Trophoblast cell (in vitro differentiated cells and primary cell): ENCODE measurements around the gene CCSER2.
"Not testable (repeated sequence)": the region's sequence is repeated elsewhere in the genome, so short reads cannot be mapped to it uniquely, and the experiment has no call there.

Source experiments
- DNase-seq, 2 donors: peaks; one replicate each; pipeline ENCODE4 v3.0.0-alpha.2; 2016
- H2AFZ ChIP-seq: 2 replicates; pipeline ENCODE4 v1.6.1; 2013; ENCODE audit warnings: low read length, moderate library complexity, mild to moderate bottlenecking; ENCODE audit not compliant: insufficient read depth, poor library complexity
- H2AK5ac ChIP-seq: 2 replicates; pipeline ENCODE4 v1.6.1; 2013; ENCODE audit warnings: mild to moderate bottlenecking, low read length
- H2BK120ac ChIP-seq: 2 replicates; pipeline ENCODE4 v1.6.1; 2013; ENCODE audit warnings: low read length, mild to moderate bottlenecking, moderate library complexity; ENCODE audit not compliant: insufficient read depth, poor library complexity
- H2BK12ac ChIP-seq: 2 replicates; pipeline ENCODE4 v1.6.1; 2013; ENCODE audit warnings: mild to moderate bottlenecking, low read length, moderate library complexity
- H2BK5ac ChIP-seq: 2 replicates; pipeline ENCODE4 v1.6.1; 2013; ENCODE audit warnings: low read length, low read depth, moderate library complexity, mild to moderate bottlenecking; ENCODE audit not compliant: poor library complexity
- H3K14ac ChIP-seq: 2 replicates; pipeline ENCODE4 v1.6.1; 2013; ENCODE audit warnings: mild to moderate bottlenecking, low read length
- H3K18ac ChIP-seq: 2 replicates; pipeline ENCODE4 v1.6.1; 2013; ENCODE audit warnings: mild to moderate bottlenecking, low read length
- H3K23ac ChIP-seq: 2 replicates; pipeline ENCODE4 v1.6.1; 2013; ENCODE audit warnings: low read length
- H3K27ac ChIP-seq: 2 replicates; pipeline ENCODE4 v1.5.1; 2013; ENCODE audit warnings: low read depth, mild to moderate bottlenecking, inconsistent platforms, low read length, moderate library complexity
- H3K27me3 ChIP-seq: 2 replicates; pipeline ENCODE4 v1.6.1; 2013; ENCODE audit warnings: inconsistent platforms, mild to moderate bottlenecking, low read length, moderate library complexity; ENCODE audit not compliant: insufficient read depth
- H3K36me3 ChIP-seq, 2 experiments: 1 replicate in 1 of 2; 2 replicates in 1 of 2; pipeline ENCODE4 v1.6.1; 2013; ENCODE audit warnings: low read length in 2 of 2, mild to moderate bottlenecking in 2 of 2, moderate library complexity in 1 of 2; ENCODE audit not compliant: insufficient read depth in 2 of 2, control insufficient read depth in 1 of 2
- H3K4ac ChIP-seq: 2 replicates; pipeline ENCODE4 v1.6.1; 2013; ENCODE audit warnings: low read depth, mild to moderate bottlenecking, low read length, moderate library complexity
- H3K4me1 ChIP-seq, 2 experiments: 1 replicate in 1 of 2; 2 replicates in 1 of 2; pipeline ENCODE4 v1.6.1; 2013; ENCODE audit warnings: low read length in 2 of 2, mild to moderate bottlenecking in 2 of 2, moderate library complexity in 1 of 2; ENCODE audit not compliant: insufficient read depth in 2 of 2, control insufficient read depth in 1 of 2
- H3K4me2 ChIP-seq: 2 replicates; pipeline ENCODE4 v1.6.1; 2013; ENCODE audit warnings: inconsistent platforms, mild to moderate bottlenecking, low read length, moderate library complexity
- H3K4me3 ChIP-seq: 2 replicates; pipeline ENCODE4 v1.5.1; 2013; ENCODE audit warnings: mild to moderate bottlenecking, low read depth, low read length, inconsistent platforms
- H3K79me1 ChIP-seq: one replicate; pipeline ENCODE4 v1.6.1; 2013; ENCODE audit warnings: low read length
- H3K79me2 ChIP-seq: 2 replicates; pipeline ENCODE4 v1.6.1; 2013; ENCODE audit warnings: low read length, mild to moderate bottlenecking; ENCODE audit not compliant: control insufficient read depth, insufficient read depth, poor library complexity
- H3K9ac ChIP-seq: 2 replicates; pipeline ENCODE4 v1.6.1; 2013; ENCODE audit warnings: mild to moderate bottlenecking, low read length
- H3K9me3 ChIP-seq: 2 replicates; pipeline ENCODE4 v1.6.1; 2013; ENCODE audit warnings: low read depth, mild to moderate bottlenecking, control low read depth, inconsistent platforms, low read length; ENCODE audit not compliant: insufficient read depth
- H4K12ac ChIP-seq: 2 replicates; pipeline ENCODE4 v1.6.1; 2013; ENCODE audit warnings: low read depth, mild to moderate bottlenecking, low read length, moderate library complexity
- H4K8ac ChIP-seq: 2 replicates; pipeline ENCODE4 v1.6.1; 2013; ENCODE audit warnings: low read depth, mild to moderate bottlenecking, low read length, moderate library complexity
- H4K91ac ChIP-seq: one replicate; pipeline ENCODE4 v1.6.1; 2013; ENCODE audit warnings: low read depth, mild to moderate bottlenecking, low read length, moderate library complexity
- WGBS: extraction: QIAGEN DNeasy Blood & Tissue Kit; methylation state at CpG from one replicate; pipeline ENCODE4 v1.1.7; 2013; ENCODE audit warnings: missing lambda C conversion rate; ENCODE audit not compliant: insufficient read length, insufficient coverage; ENCODE audit errors: extremely low coverage; 5-methylcytosine and 5-hydroxymethylcytosine counted together

Gene CCSER2

GRCh38 chr10:84344526-84344925, 16.1 kb downstream of the CCSER2 start:
- H2BK5ac ChIP-seq, result no peak overlapping the region
- H2BK120ac ChIP-seq, result no peak overlapping the region
- H3K9ac ChIP-seq, result no peak overlapping the region
- H4K91ac ChIP-seq, result no peak overlapping the region
- H2AFZ ChIP-seq, result no peak overlapping the region
- no peak for DNase-seq
- H3K14ac ChIP-seq, result no peak overlapping the region
- H3K4me3 ChIP-seq, result no peak overlapping the region
- H3K27ac ChIP-seq, result no peak overlapping the region
- peak overlapping the region; percentile 76 for H3K4ac ChIP-seq
- no peak overlapping the region for H3K18ac ChIP-seq
- H4K12ac ChIP-seq, result no peak overlapping the region
- no peaks in the 10 kb centered on the region for H3K36me3 ChIP-seq
- H3K27me3 ChIP-seq, result no peaks in the 10 kb centered on the region
- H2BK12ac ChIP-seq, result no peak overlapping the region
- H3K23ac ChIP-seq, result no peak overlapping the region
- H3K79me1 ChIP-seq, result no peaks in the 10 kb centered on the region
- H4K8ac ChIP-seq, result no peak overlapping the region
- H3K9me3 ChIP-seq, result no peaks in the 10 kb centered on the region
- peaks cover 3 to 5% of the 10 kb centered on the region in 2 experiments for H3K4me1 ChIP-seq
- H2AK5ac ChIP-seq, result no peak overlapping the region
- no peaks in the 10 kb centered on the region for H3K79me2 ChIP-seq
- WGBS, result no CpG with 5 or more reads among the region's 4 CpGs
- H3K4me2 ChIP-seq, result no peak overlapping the region

- not testable (repeated sequence) for H4K8ac ChIP-seq, H3K14ac ChIP-seq, H2AK5ac ChIP-seq, H2BK5ac ChIP-seq, H3K9ac ChIP-seq, H3K36me3 ChIP-seq, H4K91ac ChIP-seq, H2AFZ ChIP-seq, H3K9me3 ChIP-seq, H3K4me3 ChIP-seq, H3K79me1 ChIP-seq, H3K4me1 ChIP-seq, H4K12ac ChIP-seq, H3K27ac ChIP-seq, H3K23ac ChIP-seq, DNase-seq, H3K79me2 ChIP-seq, H3K27me3 ChIP-seq, H3K4me2 ChIP-seq, H2BK12ac ChIP-seq, H3K18ac ChIP-seq, H2BK120ac ChIP-seq
- no CpG with 5 or more reads among the region's 31 CpGs for WGBS
- H3K4ac ChIP-seq, result peak overlapping the region; percentile 4
These were observed 19.2 kb downstream of the CCSER2 start for GRCh38 chr10:84347575-84348002.

GRCh38 chr10:84348447-84348846, 20.1 kb downstream of the CCSER2 start:
- H3K4ac ChIP-seq, result no peak overlapping the region
- H3K9ac ChIP-seq, result no peak overlapping the region
- H3K14ac ChIP-seq, result no peak overlapping the region
- no peak overlapping the region for H4K91ac ChIP-seq
- no peak overlapping the region for H2AK5ac ChIP-seq
- no peak overlapping the region for H3K23ac ChIP-seq
- no peak overlapping the region for H3K18ac ChIP-seq
- whole genome bisulfite sequencing, result no CpG with 5 or more reads among the region's 4 CpGs
- no peaks in the 10 kb centered on the region for H3K36me3 ChIP-seq
- no peaks in the 10 kb centered on the region for H3K4me1 ChIP-seq
- no peak overlapping the region for H3K4me3 ChIP-seq
- H2BK120ac ChIP-seq, result no peak overlapping the region
- no peak overlapping the region for H2BK5ac ChIP-seq
- H2AFZ ChIP-seq, result no peak overlapping the region
- H3K27ac ChIP-seq, result no peak overlapping the region
- H3K4me2 ChIP-seq, result no peak overlapping the region
- no peak overlapping the region for H2BK12ac ChIP-seq
- no peak for DNase-seq
- peaks cover 2% of the 10 kb centered on the region for H3K79me1 ChIP-seq
- H3K9me3 ChIP-seq, result no peaks in the 10 kb centered on the region
- H4K12ac ChIP-seq, result no peak overlapping the region
- H3K27me3 ChIP-seq, result no peaks in the 10 kb centered on the region
- H4K8ac ChIP-seq, result no peak overlapping the region
- H3K79me2 ChIP-seq, result peaks cover 8% of the 10 kb centered on the region

- no peak for DNase-seq
- no peak overlapping the region for H2BK120ac ChIP-seq
- H4K8ac ChIP-seq, result no peak overlapping the region
- H3K27me3 ChIP-seq, result no peaks in the 10 kb centered on the region
- no peak overlapping the region for H2AK5ac ChIP-seq
- H2BK5ac ChIP-seq, result no peak overlapping the region
- no peak overlapping the region for H2BK12ac ChIP-seq
- no peak overlapping the region for H2AFZ ChIP-seq
- H3K14ac ChIP-seq, result no peak overlapping the region
- no peak overlapping the region for H3K4ac ChIP-seq
- H3K4me1 ChIP-seq, result no peaks in the 10 kb centered on the region
- H4K91ac ChIP-seq, result no peak overlapping the region
- H3K4me3 ChIP-seq, result no peak overlapping the region
- no peak overlapping the region for H3K23ac ChIP-seq
- no peak overlapping the region for H3K4me2 ChIP-seq
- H3K79me2 ChIP-seq, result peaks cover 8% of the 10 kb centered on the region
- no peak overlapping the region for H3K18ac ChIP-seq
- H3K27ac ChIP-seq, result no peak overlapping the region
- no peak overlapping the region for H4K12ac ChIP-seq
- H3K9me3 ChIP-seq, result no peaks in the 10 kb centered on the region
- no peak overlapping the region for H3K9ac ChIP-seq
- H3K36me3 ChIP-seq, result no peaks in the 10 kb centered on the region
- peaks cover 2% of the 10 kb centered on the region for H3K79me1 ChIP-seq
- WGBS, result no CpG with 5 or more reads among the region's 2 CpGs
These were observed 20.5 kb downstream of the CCSER2 start for GRCh38 chr10:84348860-84349259.
